GM12801 (cell line): ENCODE measurements around the gene ZC3H18.

Experiments used
- TF ChIP-seq, protein P1 (sequence below): IDR thresholded peaks from one replicate; pipeline ENCODE4 v1.5.1; 2011; ENCODE audit warnings: control low read depth; ENCODE audit not compliant: insufficient read length; ENCODE audit errors: extremely low read depth

Gene ZC3H18

DNA sequence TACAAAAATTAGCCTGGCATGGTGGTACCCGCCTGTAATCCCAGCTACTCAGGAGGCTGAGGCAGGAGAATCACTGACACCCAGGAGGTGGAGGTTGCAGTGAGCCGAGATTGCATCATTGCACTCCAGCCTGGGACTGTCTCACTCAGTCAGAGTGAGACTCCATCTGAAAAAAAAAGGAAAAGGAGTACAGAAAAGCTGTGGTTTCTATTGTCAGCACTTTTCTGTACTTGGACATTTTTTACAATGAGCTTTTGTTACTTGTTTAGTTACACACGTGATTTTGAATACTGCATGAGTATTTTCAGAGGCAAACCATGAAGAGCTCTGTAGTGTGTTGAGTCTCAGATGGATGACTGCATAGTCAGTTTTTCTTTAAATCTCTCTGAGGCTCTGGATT is 26.3 kb downstream of the ZC3H18 start:
- TF ChIP-seq, protein P1, sequence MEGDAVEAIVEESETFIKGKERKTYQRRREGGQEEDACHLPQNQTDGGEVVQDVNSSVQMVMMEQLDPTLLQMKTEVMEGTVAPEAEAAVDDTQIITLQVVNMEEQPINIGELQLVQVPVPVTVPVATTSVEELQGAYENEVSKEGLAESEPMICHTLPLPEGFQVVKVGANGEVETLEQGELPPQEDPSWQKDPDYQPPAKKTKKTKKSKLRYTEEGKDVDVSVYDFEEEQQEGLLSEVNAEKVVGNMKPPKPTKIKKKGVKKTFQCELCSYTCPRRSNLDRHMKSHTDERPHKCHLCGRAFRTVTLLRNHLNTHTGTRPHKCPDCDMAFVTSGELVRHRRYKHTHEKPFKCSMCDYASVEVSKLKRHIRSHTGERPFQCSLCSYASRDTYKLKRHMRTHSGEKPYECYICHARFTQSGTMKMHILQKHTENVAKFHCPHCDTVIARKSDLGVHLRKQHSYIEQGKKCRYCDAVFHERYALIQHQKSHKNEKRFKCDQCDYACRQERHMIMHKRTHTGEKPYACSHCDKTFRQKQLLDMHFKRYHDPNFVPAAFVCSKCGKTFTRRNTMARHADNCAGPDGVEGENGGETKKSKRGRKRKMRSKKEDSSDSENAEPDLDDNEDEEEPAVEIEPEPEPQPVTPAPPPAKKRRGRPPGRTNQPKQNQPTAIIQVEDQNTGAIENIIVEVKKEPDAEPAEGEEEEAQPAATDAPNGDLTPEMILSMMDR, result no peak

DNA sequence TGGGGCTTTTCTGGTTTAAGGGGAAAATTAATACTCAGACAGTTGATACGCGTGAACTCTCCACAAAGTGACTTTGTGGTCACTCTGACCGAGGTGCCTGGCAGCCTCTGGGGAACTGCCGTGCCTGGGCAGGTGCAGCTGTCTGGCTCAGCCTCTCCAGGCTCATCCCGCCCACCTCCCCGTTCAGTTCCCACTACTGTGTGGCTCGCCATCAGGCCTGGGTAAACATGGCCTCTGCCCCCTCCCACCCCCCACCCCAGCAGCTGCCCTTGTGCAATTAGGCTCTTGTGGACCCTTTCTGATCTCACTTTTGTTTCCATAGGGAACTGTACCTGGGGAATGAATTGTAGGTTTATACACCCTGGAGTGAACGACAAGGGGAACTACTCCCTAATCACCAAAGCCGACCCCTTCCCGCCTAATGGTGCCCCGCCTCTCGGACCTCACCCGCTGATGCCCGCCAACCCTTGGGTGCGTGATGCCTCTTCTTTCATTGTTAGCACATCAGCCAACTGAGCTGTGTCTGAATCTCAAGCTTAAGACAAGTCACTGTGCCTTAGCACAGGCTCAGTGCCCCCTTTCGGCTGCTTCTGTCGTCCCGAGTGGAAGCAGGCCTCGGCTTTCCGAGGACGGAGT is 27.8 kb downstream of the ZC3H18 start:
- TF ChIP-seq, protein P1, result no peak

DNA sequence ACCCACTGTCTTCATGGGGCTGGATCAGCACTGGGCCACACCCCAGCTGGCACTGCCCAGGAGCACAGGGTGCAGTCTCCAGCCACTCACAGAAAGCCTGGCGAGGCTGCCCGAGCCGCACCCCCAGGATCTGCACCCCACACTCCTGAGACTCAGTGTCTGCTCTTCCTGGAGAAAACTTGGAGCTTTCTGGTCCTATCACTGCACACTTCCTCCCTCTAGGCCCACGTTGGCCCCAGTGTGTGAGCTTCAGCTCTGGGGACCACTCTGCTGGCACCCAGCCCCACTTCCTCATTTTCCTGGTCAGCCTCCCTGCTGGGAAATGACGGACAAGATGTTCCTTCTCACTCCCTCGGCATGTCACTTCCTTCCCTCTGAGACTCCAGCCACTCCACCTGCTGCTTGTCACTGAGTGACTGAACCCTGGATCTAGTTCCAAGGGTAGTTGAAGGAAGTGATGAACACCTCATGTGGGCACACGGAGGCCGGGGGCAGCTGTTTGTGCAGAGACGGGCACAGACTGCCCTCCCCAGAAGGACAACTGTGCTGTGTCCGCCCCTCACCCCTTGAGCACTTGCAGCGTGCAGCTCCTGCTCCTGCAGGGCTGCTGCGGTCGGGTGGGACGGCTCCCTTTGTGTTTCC is 29.0 kb downstream of the ZC3H18 start:
- TF ChIP-seq, protein P1, result no peak

DNA sequence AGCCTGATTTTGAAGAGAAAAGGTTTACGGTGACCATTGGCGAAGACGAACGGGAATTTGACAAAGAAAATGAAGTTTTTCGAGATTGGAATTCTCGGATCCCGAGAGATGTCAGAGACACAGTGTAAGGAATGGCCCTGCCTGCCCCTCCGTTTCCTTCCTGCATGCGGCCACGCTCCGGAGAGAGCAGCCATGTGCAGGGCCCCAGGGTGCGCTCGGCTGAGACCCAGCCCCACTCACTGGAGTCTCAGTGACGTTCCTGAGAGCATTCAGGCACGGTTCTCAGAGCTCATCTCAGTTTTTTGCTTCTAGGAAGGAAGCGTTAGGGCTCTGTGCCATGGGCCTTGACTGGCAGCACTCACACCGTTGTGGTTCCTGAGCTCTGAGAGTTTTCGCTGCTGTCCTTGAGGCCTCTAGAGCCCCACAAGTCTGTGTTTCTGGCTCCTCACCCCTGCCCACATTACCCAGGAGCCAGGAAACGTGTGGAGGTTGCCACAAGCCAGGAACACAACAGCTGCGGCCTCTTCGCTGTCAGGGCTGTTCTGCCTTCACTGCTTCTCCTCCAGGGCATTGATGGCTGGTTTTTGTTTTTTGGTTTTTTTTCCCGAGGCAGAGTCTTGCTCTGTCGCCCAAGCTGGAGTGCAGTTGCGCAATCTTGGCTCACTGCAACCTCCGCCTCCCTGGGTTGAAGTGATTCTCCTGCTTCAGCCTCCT is 29.8 kb downstream of the ZC3H18 start:
- TF ChIP-seq, protein P1, result no peak

DNA sequence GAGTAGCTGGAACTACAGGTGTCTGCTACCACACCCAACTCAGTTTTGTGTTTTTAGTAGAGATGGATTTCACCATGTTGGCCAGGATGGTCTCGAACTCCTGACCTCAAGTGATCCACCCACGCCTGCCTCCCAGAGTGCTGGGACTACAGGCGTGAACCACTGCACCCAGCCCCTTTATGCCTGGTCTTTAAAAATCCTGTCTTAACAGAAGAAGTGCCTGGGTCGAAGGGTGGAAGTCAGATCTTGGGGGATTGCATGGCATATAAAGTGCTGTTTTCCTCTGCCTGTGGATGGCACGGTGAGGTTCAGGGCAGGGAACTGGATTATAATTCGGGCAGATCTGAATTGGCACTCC is 30.3 kb downstream of the ZC3H18 start:
- TF ChIP-seq, protein P1, result no peak

DNA sequence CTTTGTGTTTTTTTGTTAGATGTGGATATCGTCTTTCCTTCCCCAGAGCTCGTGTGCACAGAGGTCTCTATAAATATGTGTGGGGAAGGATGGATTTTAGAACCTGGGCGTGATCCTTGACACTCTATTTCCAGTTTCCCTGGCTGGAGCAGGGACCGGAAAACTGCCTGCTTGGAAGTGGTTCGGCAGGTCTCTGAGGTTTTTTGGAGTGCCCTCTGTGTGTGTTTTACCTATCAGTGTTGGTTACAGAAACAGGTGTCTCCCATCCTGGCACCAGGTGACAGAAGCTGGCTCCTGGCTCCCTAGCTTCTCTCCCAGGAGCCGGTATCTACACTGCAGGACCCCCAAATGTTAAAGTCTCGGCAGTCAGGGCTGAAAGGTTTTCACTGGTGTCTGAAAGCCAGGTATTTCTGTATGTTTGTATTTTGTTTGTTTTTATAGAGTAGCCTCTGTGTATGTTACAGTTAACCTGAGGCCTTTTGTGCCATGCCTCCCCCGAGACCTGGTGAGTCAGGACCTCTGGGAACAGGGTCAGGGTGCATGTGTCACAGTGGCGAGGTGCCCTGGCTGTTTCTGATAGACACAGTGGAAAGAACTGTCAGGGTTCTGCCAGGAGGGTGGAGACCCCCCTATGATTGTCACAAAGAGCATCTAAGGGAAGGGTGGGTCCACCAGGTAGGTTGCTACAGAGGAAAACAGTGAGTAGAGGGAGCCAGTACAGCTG is 31.3 kb downstream of the ZC3H18 start:
- TF ChIP-seq, protein P1, result no peak

DNA sequence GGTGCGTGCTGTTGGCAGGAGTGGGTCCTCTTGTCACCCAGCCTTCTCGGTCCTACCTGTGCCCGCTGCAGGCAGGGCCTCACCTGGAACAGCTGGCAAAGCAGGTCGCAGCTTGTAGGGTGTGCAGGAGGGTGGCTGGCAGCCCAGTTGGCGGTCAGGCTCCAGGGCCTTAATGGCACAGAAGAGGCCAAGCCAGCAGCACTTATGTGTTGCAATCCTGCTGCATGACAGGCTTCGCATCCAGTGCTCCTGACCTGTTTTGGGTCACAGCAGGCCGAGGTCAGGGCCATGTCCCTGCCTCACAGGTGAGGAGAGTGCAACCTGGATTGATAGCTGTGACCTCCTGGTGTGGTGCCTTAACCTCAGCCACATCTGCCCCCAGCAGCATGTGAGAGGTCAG is 31.9 kb downstream of the ZC3H18 start:
- TF ChIP-seq, protein P1, result no peak
